ENCODE measurements around the gene IKBIP. TPM values are rescaled to one million over a fixed set of nuclear protein-coding genes. Genes with fewer than 3 reads are reported as not detected.
"Not testable (repeated sequence)": the region's sequence is repeated elsewhere in the genome, so short reads cannot be mapped to it uniquely, and the experiment has no call there.

IKBIP gene
- total RNA-seq, 2 experiments from 2014 or later, result 20.1 to 27.0 TPM

- DNase-seq, result no peak
- Mint-ChIP-seq H3K36me3 (ENCODE audit: low read depth) (peaks cover 20% of the 10 kb centered on the region), H3K27ac (no peak overlapping the region), H3K9me3 (ENCODE audit: low read depth) (no peaks in the 10 kb centered on the region), H3K4me1 (peaks cover 14% of the 10 kb centered on the region), H3K27me3 (no peaks in the 10 kb centered on the region), H3K4me3 (no peak overlapping the region)
- ChIA-PET POLR2A (no interaction called here), CTCF (no interaction called here)
- no peak for ATAC-seq
- intact Hi-C loops (cut with DNase I, micrococcal nuclease), result no loop called here
These were observed 15.9 kb upstream of the IKBIP start for GRCh38 chr12:98660521-98660920.

- ChIA-PET CTCF (interaction anchor here (0.8 kb wide), 2 partner anchors 84 to 655 kb away, joined by 4 to 5 read pairs; no protein-coding TSS in a partner anchor), POLR2A (no interaction called here)
- peak; percentile 17 for DNase-seq
These were observed 11.9 kb upstream of the IKBIP start for GRCh38 chr12:98656289-98657101.

GRCh38 chr12:98653866-98654493 is 9.4 kb upstream of the IKBIP start:
- ATAC-seq (no peak), DNase-seq (no peak)
- Mint-ChIP-seq H3K27me3 (no peaks in the 10 kb centered on the region), H3K27ac (no peak overlapping the region), H3K4me3 (no peak overlapping the region), H3K9me3 (ENCODE audit: low read depth) (no peaks in the 10 kb centered on the region), H3K36me3 (ENCODE audit: low read depth) (peaks cover 8% of the 10 kb centered on the region), H3K4me1 (peaks cover 18% of the 10 kb centered on the region)
- ChIA-PET CTCF (interaction anchor here (1.0 to 1.5 kb wide), 7 partner anchors 8 to 149 kb away, joined by 3 to 6 read pairs (median 3); partner anchors contain the start of gene IKBIP), POLR2A (no interaction called here)
- intact Hi-C loops (cut with DNase I, micrococcal nuclease), result loop anchor here (1.0 to 5.0 kb wide), 5 partner anchors 87 to 229 kb away; no protein-coding TSS in a partner anchor

More at GRCh38 chr12:98656289-98657101, 11.9 kb upstream of the IKBIP start:
- H3K27me3 Mint-ChIP-seq, result no peaks in the 10 kb centered on the region
- intact Hi-C loops (cut with DNase I, micrococcal nuclease), result loop anchor here in 1 of 2 experiments (1.0 kb wide), 1 partner anchor 10 kb away; no protein-coding TSS in a partner anchor
- peak overlapping the region; percentile 20 for H3K4me3 Mint-ChIP-seq
- H3K27ac Mint-ChIP-seq, result peak overlapping the region; percentile 79
- peaks cover 12% of the 10 kb centered on the region for H3K36me3 Mint-ChIP-seq (ENCODE audit: low read depth)
- no peaks in the 10 kb centered on the region for H3K9me3 Mint-ChIP-seq (ENCODE audit: low read depth)
- peak; percentile 97 for ATAC-seq
- H3K4me1 Mint-ChIP-seq, result peaks cover 18% of the 10 kb centered on the region

GRCh38 chr12:98651328-98651727 is 6.7 kb upstream of the IKBIP start:
- H3K4me3 Mint-ChIP-seq, result no peak overlapping the region
- ChIA-PET CTCF (interaction anchor here (1.0 to 4.0 kb wide), 6 partner anchors 11 to 257 kb away, joined by 3 to 12 read pairs (median 4); no protein-coding TSS in a partner anchor), POLR2A (no interaction called here)
- H3K27ac Mint-ChIP-seq, result no peak overlapping the region
- intact Hi-C loops (cut with DNase I, micrococcal nuclease), result loop anchor here in 1 of 2 experiments (5.0 kb wide), 1 partner anchor 224 kb away; no protein-coding TSS in a partner anchor
- H3K4me1 Mint-ChIP-seq, result peaks cover 16% of the 10 kb centered on the region
- H3K27me3 Mint-ChIP-seq, result no peaks in the 10 kb centered on the region
- peaks cover 6% of the 10 kb centered on the region for H3K36me3 Mint-ChIP-seq (ENCODE audit: low read depth)
- ATAC-seq, result no peak
- DNase-seq, result no peak
- H3K9me3 Mint-ChIP-seq (ENCODE audit: low read depth), result no peaks in the 10 kb centered on the region

- ChIA-PET CTCF (interaction anchor here (0.6 to 1.6 kb wide), 4 partner anchors 8 to 248 kb away, joined by 3 to 6 read pairs (median 3); no protein-coding TSS in a partner anchor), POLR2A (interaction anchor here (1.4 kb wide), 1 partner anchor 53 kb away, joined by 9 read pairs; the partner anchor contains the start of gene SLC25A3)
- ATAC-seq (no peak), DNase-seq (peak; percentile 10)
- H3K9me3 Mint-ChIP-seq (ENCODE audit: low read depth), result no peaks in the 10 kb centered on the region
- no peaks in the 10 kb centered on the region for H3K27me3 Mint-ChIP-seq
- intact Hi-C loops (cut with DNase I, micrococcal nuclease), result loop anchor here in 1 of 2 experiments (1.0 to 5.0 kb wide), 2 partner anchors 10 to 96 kb away; no protein-coding TSS in a partner anchor
- H3K4me3 Mint-ChIP-seq, result peak overlapping the region; percentile 91
- peaks cover 14% of the 10 kb centered on the region for H3K4me1 Mint-ChIP-seq
- H3K27ac Mint-ChIP-seq, result peak overlapping the region; percentile 37
- H3K36me3 Mint-ChIP-seq (ENCODE audit: low read depth), result peaks cover 13% of the 10 kb centered on the region
These were observed 1.9 kb upstream of the IKBIP start for GRCh38 chr12:98646294-98647090.

- peaks cover 15% of the 10 kb centered on the region for H3K36me3 Mint-ChIP-seq (ENCODE audit: low read depth)
- H3K27me3 Mint-ChIP-seq, result no peaks in the 10 kb centered on the region
- DNase-seq, result peak; percentile 29
- peak overlapping the region; percentile 87 for H3K27ac Mint-ChIP-seq
- ChIA-PET CTCF (interaction anchor here (1.3 to 1.6 kb wide), 2 partner anchors 9 to 79 kb away, joined by 3 to 6 read pairs; no protein-coding TSS in a partner anchor), POLR2A (interaction anchor here (1.4 kb wide), 1 partner anchor 52 kb away, joined by 9 read pairs; the partner anchor contains the start of gene SLC25A3)
- intact Hi-C loops (cut with DNase I, micrococcal nuclease), result loop anchor here (1.0 to 5.0 kb wide), 9 partner anchors 11 to 1621 kb away; partner anchors contain the start of genes ACTR6 (in 1 of the 2), DEPDC4 (in 1 of the 2), SCYL2 (in 1 of the 2) and SLC25A3 (in 1 of the 2)
- H3K4me3 Mint-ChIP-seq, result peak overlapping the region; percentile 91
- no peaks in the 10 kb centered on the region for H3K9me3 Mint-ChIP-seq (ENCODE audit: low read depth)
- peaks cover 16% of the 10 kb centered on the region for H3K4me1 Mint-ChIP-seq
- ATAC-seq, result no peak
These were observed 1.0 kb upstream of the IKBIP start for GRCh38 chr12:98645572-98646067.

GRCh38 chr12:98644433-98644711 is 216 bp downstream of the IKBIP start:
- intact Hi-C loops (cut with DNase I, micrococcal nuclease), result loop anchor here (1.0 to 5.0 kb wide), 7 partner anchors 51 to 1737 kb away; partner anchors contain the start of genes ACTR6 (in 1 of the 2), DEPDC4 (in 1 of the 2), NEDD1 (in 1 of the 2) and SCYL2 (in 1 of the 2)
- peak overlapping the region; percentile 94 for H3K27ac Mint-ChIP-seq

GRCh38 chr12:98642801-98643200 is 1.8 kb downstream of the IKBIP start:
- H3K27me3 Mint-ChIP-seq; POLR2A ChIA-PET; H3K27ac Mint-ChIP-seq; ATAC-seq; H3K9me3 Mint-ChIP-seq (ENCODE audit: low read depth); DNase-seq: not testable (repeated sequence)
- peaks cover 19% of the 10 kb centered on the region for H3K4me1 Mint-ChIP-seq
- CTCF ChIA-PET, result interaction anchor here (1.2 to 2.2 kb wide), 4 partner anchors 11 to 126 kb away, joined by 3 to 12 read pairs (median 6); no protein-coding TSS in a partner anchor
- intact Hi-C loops (cut with DNase I, micrococcal nuclease), result loop anchor here in 1 of 2 experiments (5.0 kb wide), 1 partner anchor 1736 kb away; the partner anchor contains the start of gene NEDD1
- peak overlapping the region; percentile 91 for H3K4me3 Mint-ChIP-seq
- H3K36me3 Mint-ChIP-seq (ENCODE audit: low read depth), result peaks cover 16% of the 10 kb centered on the region

More at GRCh38 chr12:98644433-98644711, 216 bp downstream of the IKBIP start:
- ATAC-seq, result peak; percentile 16
- no peaks in the 10 kb centered on the region for H3K9me3 Mint-ChIP-seq (ENCODE audit: low read depth)
- H3K4me1 Mint-ChIP-seq, result peaks cover 16% of the 10 kb centered on the region
- H3K4me3 Mint-ChIP-seq, result peak overlapping the region; percentile 91
- H3K36me3 Mint-ChIP-seq (ENCODE audit: low read depth), result peaks cover 14% of the 10 kb centered on the region
- ChIA-PET CTCF (interaction anchor here (0.6 to 2.2 kb wide), 11 partner anchors 10 to 153 kb away, joined by 3 to 12 read pairs (median 4); partner anchors contain the start of gene SLC25A3), POLR2A (interaction anchor here (0.7 to 1.7 kb wide), 7 partner anchors 8 to 1556 kb away, joined by 3 to 9 read pairs (median 4); partner anchors contain the start of genes ACTR6, SLC25A3 and TMPO)
- DNase-seq, result no peak
- H3K27me3 Mint-ChIP-seq, result no peaks in the 10 kb centered on the region

GRCh38 chr12:98639491-98639890 is 5.1 kb downstream of the IKBIP start:
- Mint-ChIP-seq H3K4me1 (peaks cover 18% of the 10 kb centered on the region), H3K36me3 (ENCODE audit: low read depth) (peaks cover 23% of the 10 kb centered on the region), H3K27ac (no peak overlapping the region), H3K9me3 (ENCODE audit: low read depth) (no peaks in the 10 kb centered on the region), H3K27me3 (no peaks in the 10 kb centered on the region), H3K4me3 (no peak overlapping the region)
- ChIA-PET POLR2A (no interaction called here), CTCF (interaction anchor here (0.6 to 1.8 kb wide), 3 partner anchors 12 to 73 kb away, joined by 4 to 5 read pairs (median 4); no protein-coding TSS in a partner anchor)
- no peak for DNase-seq
- intact Hi-C loops (cut with DNase I, micrococcal nuclease), result no loop called here
- ATAC-seq, result no peak

- Mint-ChIP-seq H3K9me3 (ENCODE audit: low read depth) (no peaks in the 10 kb centered on the region), H3K27ac (no peak overlapping the region), H3K27me3 (no peaks in the 10 kb centered on the region), H3K4me3 (no peak overlapping the region), H3K4me1 (peaks cover 16% of the 10 kb centered on the region), H3K36me3 (ENCODE audit: low read depth) (peaks cover 28% of the 10 kb centered on the region)
- intact Hi-C loops (cut with DNase I, micrococcal nuclease), result no loop called here
- DNase-seq, result no peak
- ChIA-PET POLR2A (no interaction called here), CTCF (interaction anchor here (0.6 to 1.6 kb wide), 2 partner anchors 71 to 72 kb away, joined by 3 to 7 read pairs; no protein-coding TSS in a partner anchor)
- ATAC-seq, result no peak
These were observed 6.6 kb downstream of the IKBIP start for GRCh38 chr12:98638009-98638408.
